Natural killer cell (primary cell): ENCODE measurements around the gene WHRN. TPM values are rescaled to one million over a fixed set of nuclear protein-coding genes. Genes with fewer than 3 reads are reported as not detected.

ENCODE experiments used
- ATAC-seq, 3 donors: fragments of 150-1000 bp in 2 of 3; fragments of 200-7000 bp in 1 of 3; cut with Tn5 transposase; 1 replicate in 1 of 3; 2 replicates in 2 of 3; pipeline ENCODE4 v1.10.0; 2021; ENCODE audit warnings: mild to moderate bottlenecking in 2 of 3, moderate library complexity in 2 of 3
- DNase-seq, 2 donors: peaks; one replicate each; pipeline versions ENCODE4 v3.0.0 to v3.0.0-alpha.2; 2013 to 2021; ENCODE audit warnings: mixed read lengths in 1 of 2
- H3K27ac ChIP-seq: one replicate; pipeline ENCODE4 v1.5.1; 2013; ENCODE audit warnings: mild to moderate bottlenecking, low read length
- H3K27me3 ChIP-seq: one replicate; pipeline ENCODE4 v1.6.1; 2013; ENCODE audit warnings: low read length; ENCODE audit not compliant: control insufficient read depth, insufficient read depth
- H3K36me3 ChIP-seq: one replicate; pipeline ENCODE4 v1.6.1; 2013; ENCODE audit warnings: low read length; ENCODE audit not compliant: control insufficient read depth, insufficient read depth
- H3K4me1 ChIP-seq: one replicate; pipeline ENCODE4 v1.6.1; 2013; ENCODE audit warnings: low read length; ENCODE audit not compliant: control insufficient read depth, insufficient read depth
- H3K4me3 ChIP-seq: one replicate; pipeline ENCODE4 v1.5.1; 2013; ENCODE audit warnings: low read length
- H3K9me3 ChIP-seq: one replicate; pipeline ENCODE4 v1.6.1; 2013; ENCODE audit warnings: low read length; ENCODE audit not compliant: control insufficient read depth, insufficient read depth
- H3K27ac Mint-ChIP-seq, 2 donors: one replicate each; pipeline ENCODE4 v1.8.0; 2022; ENCODE audit warnings: mild to moderate bottlenecking in 2 of 2, mixed read lengths in 2 of 2, moderate library complexity in 1 of 2
- H3K27me3 Mint-ChIP-seq, 2 donors: one replicate each; pipeline ENCODE4 v1.8.0; 2022; ENCODE audit warnings: low read depth in 2 of 2, mixed read lengths in 2 of 2
- H3K36me3 Mint-ChIP-seq: one replicate; pipeline ENCODE4 v1.8.0; 2022; ENCODE audit warnings: mixed read lengths
- H3K4me1 Mint-ChIP-seq, 2 donors: one replicate each; pipeline ENCODE4 v1.8.0; 2022; ENCODE audit warnings: mixed read lengths in 2 of 2
- H3K4me3 Mint-ChIP-seq: one replicate; pipeline ENCODE4 v1.8.0; 2022; ENCODE audit warnings: mild to moderate bottlenecking, moderate library complexity, mixed read lengths
- H3K9me3 Mint-ChIP-seq, 2 donors: one replicate each; pipeline ENCODE4 v1.8.0; 2022; ENCODE audit warnings: mixed read lengths in 2 of 2
- WGBS: methylation state at CpG from one replicate; pipeline ENCODE4 v1.1.7; 2013; ENCODE audit warnings: missing lambda C conversion rate; ENCODE audit not compliant: insufficient coverage; 5-methylcytosine and 5-hydroxymethylcytosine counted together
- intact Hi-C: fragments of 100-400 bp; cut with micrococcal nuclease; formaldehyde crosslinking; loops from one replicate; pipeline ENCODE4 v1.14.2; 2022
- total RNA-seq, 4 donors: library from RNA; stranded (reverse); fragments of 120-200 nt in 1 of 4; gene quantifications; one replicate each; pipeline versions ENCODE4 v1.2.3 to v1.2.4, GENCODE V29; 2013 to 2022
- TF ChIP-seq, protein P1 (sequence below): fragments of 200-600 bp; IDR thresholded peaks from one replicate; pipeline ENCODE4 v1.8.0; 2022; ENCODE audit warnings: antibody characterized with exemption

Gene WHRN
- total RNA-seq, 3 donors from 2014 or later (not counting 1 experiment from before 2014, with no cell fraction given): 29.8 to 90.6 (median 36.8) TPM

DNA sequence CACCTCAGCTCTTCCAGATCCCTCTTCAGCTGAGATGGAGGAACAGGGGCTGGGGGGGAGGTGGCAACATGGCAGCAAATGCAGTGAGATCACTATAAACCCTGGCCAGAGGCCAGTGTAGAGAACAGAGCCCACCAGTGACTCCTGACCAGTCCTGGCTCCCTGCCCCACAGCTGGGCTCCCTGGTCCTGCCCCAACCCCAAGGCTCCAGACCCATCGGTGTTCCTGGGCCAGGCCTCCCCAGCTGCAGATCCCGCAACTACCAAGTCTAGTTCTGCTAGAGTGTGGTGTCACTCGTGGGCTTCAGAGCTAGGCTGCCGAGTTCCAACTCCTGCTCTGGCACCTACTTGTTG is 134.3 kb downstream of the WHRN start:
- 60% methylated on average over 4 of the region's 4 CpGs for WGBS
- peaks cover 78% of the 10 kb centered on the region for H3K36me3 ChIP-seq
- peaks cover 4% of the 10 kb centered on the region for H3K36me3 Mint-ChIP-seq

DNA sequence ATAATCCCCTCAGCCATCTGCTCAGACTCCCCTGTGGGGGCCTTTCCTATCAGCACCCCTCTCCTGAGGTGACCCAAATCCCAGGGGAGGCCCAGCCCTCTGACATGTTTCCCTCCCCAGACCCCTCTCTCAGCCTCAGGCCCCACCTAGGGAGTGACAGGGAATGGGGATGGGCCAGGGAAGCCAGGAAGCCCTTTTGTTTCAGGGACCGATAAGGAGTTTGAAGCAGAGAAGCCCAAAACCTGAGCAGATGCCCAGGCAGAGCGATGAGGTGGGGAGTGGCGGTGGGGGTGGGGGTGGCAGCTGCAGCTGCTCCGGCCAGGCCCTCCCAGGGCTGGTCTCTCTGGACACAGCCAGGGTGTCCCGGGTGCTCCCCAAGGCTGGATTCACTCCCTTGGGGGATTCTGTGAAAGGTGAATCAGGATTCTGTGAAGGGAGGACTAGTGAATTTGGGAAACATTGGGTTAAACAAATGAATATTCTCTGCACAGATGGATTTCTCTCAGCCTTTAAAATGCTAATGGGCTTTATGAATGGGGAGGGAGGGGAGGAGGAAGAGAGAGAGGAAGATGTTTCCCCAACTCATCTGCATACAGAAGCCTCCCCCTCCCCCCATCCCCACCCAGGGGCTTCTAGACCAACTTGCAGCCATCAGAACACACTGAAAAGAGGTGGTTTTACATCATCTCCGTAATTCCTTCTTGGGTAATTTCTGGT is 134.9 kb downstream of the WHRN start:
- Mint-ChIP-seq H3K36me3 (peaks cover 4% of the 10 kb centered on the region), H3K4me1 (peaks cover 48 to 80% of the 10 kb centered on the region in 2 donors), H3K9me3 (peaks cover 0 to 3% of the 10 kb centered on the region in 2 donors), H3K27me3 (no peaks in the 10 kb centered on the region), H3K27ac (peak overlapping the region; percentile 79 to 86), H3K4me3 (peak overlapping the region; percentile 68)
- intact Hi-C loops: no loop called here
- H3K27ac ChIP-seq: peak overlapping the region; percentile 100
- ATAC-seq: no peak
- 66% methylated on average over 6 of the region's 6 CpGs for WGBS
- peaks cover 96% of the 10 kb centered on the region for H3K4me1 ChIP-seq
- H3K27me3 ChIP-seq: no peaks in the 10 kb centered on the region
- H3K9me3 ChIP-seq: no peaks in the 10 kb centered on the region
- DNase-seq: no peak
- H3K4me3 ChIP-seq: no peak overlapping the region
- peaks cover 80% of the 10 kb centered on the region for H3K36me3 ChIP-seq
- TF ChIP-seq, protein P1, sequence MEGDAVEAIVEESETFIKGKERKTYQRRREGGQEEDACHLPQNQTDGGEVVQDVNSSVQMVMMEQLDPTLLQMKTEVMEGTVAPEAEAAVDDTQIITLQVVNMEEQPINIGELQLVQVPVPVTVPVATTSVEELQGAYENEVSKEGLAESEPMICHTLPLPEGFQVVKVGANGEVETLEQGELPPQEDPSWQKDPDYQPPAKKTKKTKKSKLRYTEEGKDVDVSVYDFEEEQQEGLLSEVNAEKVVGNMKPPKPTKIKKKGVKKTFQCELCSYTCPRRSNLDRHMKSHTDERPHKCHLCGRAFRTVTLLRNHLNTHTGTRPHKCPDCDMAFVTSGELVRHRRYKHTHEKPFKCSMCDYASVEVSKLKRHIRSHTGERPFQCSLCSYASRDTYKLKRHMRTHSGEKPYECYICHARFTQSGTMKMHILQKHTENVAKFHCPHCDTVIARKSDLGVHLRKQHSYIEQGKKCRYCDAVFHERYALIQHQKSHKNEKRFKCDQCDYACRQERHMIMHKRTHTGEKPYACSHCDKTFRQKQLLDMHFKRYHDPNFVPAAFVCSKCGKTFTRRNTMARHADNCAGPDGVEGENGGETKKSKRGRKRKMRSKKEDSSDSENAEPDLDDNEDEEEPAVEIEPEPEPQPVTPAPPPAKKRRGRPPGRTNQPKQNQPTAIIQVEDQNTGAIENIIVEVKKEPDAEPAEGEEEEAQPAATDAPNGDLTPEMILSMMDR: no peak

More for the DNA sequence above, 134.3 kb downstream of the WHRN start:
- TF ChIP-seq, protein P1: no peak
- peaks cover 0 to 3% of the 10 kb centered on the region in 2 donors for H3K9me3 Mint-ChIP-seq
- intact Hi-C loops: no loop called here
- Histone ChIP-seq H3K4me1 (peaks cover 97% of the 10 kb centered on the region), H3K9me3 (no peaks in the 10 kb centered on the region), H3K4me3 (no peak overlapping the region), H3K27ac (peak overlapping the region; percentile 100), H3K27me3 (no peaks in the 10 kb centered on the region)
- peak overlapping the region; percentile 68 for H3K4me3 Mint-ChIP-seq
- H3K27me3 Mint-ChIP-seq: no peaks in the 10 kb centered on the region
- H3K27ac Mint-ChIP-seq: peak overlapping the region; percentile 79 to 86
- DNase-seq (no peak), ATAC-seq (no peak)
- peaks cover 52 to 85% of the 10 kb centered on the region in 2 donors for H3K4me1 Mint-ChIP-seq

DNA sequence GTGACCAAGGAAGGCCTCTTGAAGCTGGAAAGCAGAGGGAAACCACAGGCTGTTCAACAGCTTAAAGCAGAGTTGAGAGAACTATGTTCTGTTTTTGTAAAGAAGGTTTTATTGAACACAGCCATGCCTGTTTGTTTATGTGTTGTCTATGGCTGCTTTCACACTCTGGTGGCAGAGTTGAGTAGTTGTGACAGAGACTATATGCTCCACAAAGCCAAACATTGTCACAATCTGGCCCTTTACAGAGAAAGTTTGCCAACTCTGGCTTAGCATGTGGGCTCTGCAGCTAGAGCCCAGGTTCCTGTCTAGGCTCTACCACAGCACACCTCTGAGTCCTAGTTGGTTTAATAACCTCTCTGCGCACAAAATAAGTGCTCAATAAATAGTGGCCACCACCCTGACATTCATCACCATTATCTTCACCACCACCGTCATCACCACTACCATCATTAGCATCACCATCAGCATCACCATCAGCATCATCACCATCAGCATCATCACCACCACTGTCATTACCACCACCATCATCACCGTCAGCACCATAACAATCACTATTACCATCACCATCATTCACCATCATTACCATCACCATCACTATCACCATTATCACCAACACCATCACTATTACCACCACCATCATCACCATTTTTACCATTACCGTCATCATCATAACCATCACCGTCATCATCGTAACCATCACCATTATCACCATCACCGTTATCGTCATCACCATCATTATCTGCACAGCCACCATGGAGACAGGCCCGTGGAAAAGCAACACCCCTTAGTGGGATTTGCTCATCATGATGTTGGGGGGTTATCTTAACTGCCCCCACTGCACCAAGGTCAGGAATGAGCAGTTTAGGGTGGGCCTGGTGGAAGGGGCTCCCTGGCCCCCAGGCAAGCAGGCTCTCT is 135.8 kb downstream of the WHRN start:
- 47% methylated on average over 8 of the region's 9 CpGs for WGBS
- peaks cover 4% of the 10 kb centered on the region for H3K36me3 Mint-ChIP-seq
- peak overlapping the region; percentile 18 for H3K4me3 Mint-ChIP-seq
- peak overlapping the region; percentile 79 to 86 for H3K27ac Mint-ChIP-seq
- TF ChIP-seq, protein P1: no peak
- DNase-seq: peak; percentile 55 to 78
- ATAC-seq: peak; percentile 34 to 52 (median 51)
- peaks cover 45 to 75% of the 10 kb centered on the region in 2 donors for H3K4me1 Mint-ChIP-seq
- peaks cover 0 to 3% of the 10 kb centered on the region in 2 donors for H3K9me3 Mint-ChIP-seq
- intact Hi-C loops: loop anchor here (1.0 to 5.0 kb wide), 2 partner anchors 16 to 847 kb away; no protein-coding TSS in a partner anchor
- Histone ChIP-seq H3K27me3 (no peaks in the 10 kb centered on the region), H3K4me3 (no peak overlapping the region), H3K36me3 (peaks cover 80% of the 10 kb centered on the region), H3K27ac (peak overlapping the region; percentile 100), H3K4me1 (peaks cover 91% of the 10 kb centered on the region), H3K9me3 (no peaks in the 10 kb centered on the region)
- no peaks in the 10 kb centered on the region for H3K27me3 Mint-ChIP-seq
